HT1080 (cell line): ENCODE results near the gene ATP8B1. TPM values are rescaled to one million over a fixed set of nuclear protein-coding genes. Genes with fewer than 3 reads are reported as not detected.
"Not testable (repeated sequence)": the region's sequence is repeated elsewhere in the genome, so short reads cannot be mapped to it uniquely, and the experiment has no call there.

Experiments
- DNase-seq: peaks from one replicate; pipeline ENCODE4 v3.0.0-alpha.2; 2015; ENCODE audit warnings: low read depth
- total RNA-seq: library from RNA; depleted of rRNA; stranded (reverse); fragments of >200 nt; shearing (Covaris generic); gene quantifications from 2 replicates; pipeline ENCODE4 v1.2.3, GENCODE V29; 2014

Gene ATP8B1
- total RNA-seq, 1 experiment from 2014 or later = 16.6 TPM

DNA sequence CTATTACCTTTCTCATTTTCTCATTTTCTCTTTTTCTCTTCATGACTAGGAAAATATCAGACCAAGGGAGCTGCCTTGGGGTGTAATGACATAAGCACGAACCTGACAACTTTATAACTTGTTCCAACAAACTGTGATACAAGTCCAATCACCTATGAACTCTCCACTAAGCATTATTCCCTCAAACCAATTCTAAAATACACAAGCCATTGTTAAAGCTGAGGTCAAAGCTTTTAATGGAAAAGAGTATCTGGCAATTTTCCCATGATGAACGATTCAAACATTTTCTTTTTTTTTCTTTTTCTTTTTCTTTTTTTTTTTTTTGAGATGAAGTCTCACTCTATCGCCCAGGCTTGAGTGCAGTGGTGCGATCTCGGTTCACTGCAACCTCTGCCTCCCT is 133.1 kb downstream of the ATP8B1 start:
- DNase-seq = no peak

DNA sequence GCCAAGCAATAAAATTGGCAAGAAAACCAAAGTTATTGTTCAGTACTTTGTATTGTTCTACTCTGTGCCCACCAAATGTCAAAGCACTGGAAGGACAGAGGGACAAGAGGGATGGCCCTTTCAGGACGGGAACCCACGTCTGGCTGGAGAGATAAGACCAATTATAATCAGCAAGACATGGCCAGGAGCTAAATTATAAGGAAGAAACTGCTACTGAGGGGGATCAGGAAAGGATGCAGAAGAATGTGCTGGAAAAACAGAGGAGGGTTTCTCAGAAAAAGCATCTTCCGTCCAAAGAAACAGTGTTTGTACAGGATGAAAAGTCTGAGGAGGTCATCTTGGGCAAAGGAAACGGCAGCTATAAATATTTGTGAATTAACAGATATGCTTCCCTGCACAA is 135.1 kb downstream of the ATP8B1 start:
- DNase-seq = no peak

DNA sequence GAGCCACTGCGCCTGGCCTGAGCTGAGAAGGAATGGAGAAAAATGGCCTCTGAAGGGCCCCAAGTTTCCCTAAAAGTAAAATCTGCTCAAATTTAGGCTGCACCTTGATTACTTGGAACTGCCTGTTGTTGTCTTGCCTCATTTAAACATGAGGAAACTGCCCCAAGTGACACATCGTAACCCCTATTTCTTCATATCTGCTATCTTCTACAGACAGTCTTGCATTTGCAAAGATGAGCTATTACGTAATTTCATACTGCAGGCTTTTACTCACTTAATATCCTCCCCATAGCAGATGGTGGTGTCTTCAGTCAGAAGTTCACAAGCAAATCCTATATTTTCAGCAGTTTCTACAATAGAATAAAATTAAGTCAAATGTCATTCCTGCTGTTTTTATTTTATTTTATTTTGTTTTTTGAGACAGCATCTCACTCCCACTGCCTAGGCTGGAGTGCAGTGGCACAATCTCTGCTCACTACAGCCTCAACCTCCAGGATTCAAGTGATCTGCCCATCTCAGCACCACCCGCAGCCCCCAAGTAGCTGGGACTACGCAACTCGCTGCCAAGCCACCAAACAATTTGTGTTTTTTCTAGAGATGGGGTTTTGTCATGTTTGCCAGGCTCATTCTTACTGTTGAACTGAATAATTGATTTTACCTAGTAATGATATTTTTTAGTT is 136.2 kb downstream of the ATP8B1 start:
- DNase-seq = no peak

DNA sequence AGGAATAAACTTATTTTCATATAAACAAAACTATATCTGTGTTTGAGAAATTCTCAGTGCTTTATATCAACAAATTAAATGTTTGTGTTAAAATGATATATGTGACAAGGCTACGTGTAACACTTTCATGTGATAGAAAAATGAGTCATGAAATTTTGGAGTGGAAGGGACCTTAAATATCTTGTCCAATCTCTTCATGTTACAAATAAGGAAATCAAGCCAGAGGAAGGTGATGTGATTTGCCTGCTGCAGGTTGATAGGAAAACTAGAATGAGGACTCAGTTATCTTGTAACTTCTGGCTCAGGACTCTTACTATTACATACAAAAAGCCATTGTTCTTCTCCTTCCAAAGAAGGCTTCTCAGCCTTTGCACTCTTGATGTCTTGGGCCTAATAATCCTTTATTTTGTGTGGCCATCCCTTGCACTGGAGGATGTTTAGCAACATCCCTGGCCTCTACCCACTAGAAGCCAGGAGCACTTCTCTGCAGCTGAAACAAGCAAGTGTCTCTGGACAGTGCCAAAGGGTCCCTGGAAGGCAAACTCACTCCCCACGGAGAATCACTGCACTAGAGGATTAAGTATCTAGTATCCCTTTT is 138.4 kb downstream of the ATP8B1 start:
- DNase-seq = no peak

DNA sequence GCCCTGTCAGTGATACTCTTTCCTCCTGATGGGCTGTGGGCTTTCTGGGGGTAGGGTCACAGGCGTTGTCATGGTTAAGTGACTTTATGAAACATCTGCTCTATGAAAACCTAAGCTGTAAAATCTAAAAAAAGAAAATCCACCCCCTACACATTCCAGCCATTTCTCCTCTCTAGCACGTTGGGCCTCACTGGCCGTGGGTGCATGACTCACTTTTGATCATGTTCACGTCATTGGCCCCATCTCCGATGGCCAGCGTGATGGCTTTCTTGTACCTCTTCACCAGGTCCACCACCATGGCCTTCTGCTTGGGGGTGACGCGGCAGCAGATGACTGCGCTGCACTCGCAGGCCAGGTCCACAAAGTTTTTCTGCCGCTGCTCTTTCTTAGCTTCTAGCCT is 142.2 kb downstream of the ATP8B1 start:
- peak; percentile 26 for DNase-seq

DNA sequence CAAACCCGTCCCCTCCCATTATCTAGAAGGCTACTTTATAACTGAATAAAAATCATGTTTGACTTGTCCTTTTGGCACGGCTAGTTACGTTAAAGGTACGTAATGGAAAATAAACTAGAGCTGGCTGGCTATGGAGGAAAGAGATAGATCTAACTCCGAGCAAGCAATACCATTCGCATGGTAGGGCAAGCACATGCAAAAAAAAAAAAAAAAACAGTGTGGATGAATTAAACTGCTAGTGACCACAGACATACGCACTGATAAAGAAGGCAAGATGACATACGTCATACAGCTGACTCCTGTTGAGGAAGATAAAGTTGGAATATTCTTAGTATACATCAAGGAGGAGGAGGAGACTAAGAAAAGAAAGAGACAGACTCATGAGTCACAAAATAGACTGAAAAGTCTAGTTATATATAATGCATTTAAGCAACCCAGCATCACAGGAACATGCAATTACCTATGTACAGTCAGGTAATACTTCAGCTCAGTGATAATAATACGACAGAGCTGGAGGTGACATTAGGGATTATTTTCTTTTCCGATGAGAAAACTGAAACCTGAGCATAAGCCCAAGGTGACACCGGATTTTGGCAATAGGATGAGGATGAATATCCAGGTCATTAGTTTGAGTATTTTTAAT is 143.5 kb downstream of the ATP8B1 start:
- DNase-seq = no peak

DNA sequence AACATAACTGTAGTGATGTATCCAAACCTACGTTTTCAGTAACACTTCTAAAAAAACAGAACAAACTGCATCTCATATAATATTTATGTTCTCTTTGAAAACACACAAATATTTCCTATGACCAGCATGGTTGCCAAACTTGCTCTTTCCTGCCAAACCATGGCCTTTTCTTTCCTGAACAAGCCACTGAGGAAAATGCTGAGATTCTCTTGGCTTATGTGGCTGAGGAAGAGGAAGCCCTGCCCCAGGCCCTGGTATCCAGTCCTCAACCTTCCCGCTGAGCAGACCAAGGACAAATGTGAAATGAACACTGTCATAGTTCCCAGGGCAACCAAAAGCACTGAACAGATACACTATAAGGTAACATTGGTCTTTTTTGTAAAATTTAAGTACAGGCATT is 145.6 kb downstream of the ATP8B1 start:
- no peak for DNase-seq

DNA sequence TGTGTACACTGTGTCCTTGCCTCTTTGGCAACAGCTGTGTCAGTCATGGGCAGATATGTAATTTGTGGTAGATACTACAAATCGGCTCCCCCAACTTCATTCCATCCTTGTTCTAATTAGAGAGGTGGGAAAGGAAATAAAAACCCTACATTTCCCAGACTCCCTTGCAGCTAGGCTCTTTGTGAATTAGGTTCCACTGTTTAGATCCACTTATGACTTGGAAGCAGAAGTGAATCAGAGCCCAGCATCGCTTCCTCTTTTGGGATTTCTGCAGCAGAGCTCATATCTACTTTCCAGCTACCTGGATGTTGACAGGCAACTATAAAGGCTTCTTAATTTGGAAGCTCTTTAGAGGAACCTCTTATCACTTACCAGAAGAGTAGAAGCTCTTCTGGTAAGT is 147.4 kb downstream of the ATP8B1 start:
- DNase-seq = no peak

DNA sequence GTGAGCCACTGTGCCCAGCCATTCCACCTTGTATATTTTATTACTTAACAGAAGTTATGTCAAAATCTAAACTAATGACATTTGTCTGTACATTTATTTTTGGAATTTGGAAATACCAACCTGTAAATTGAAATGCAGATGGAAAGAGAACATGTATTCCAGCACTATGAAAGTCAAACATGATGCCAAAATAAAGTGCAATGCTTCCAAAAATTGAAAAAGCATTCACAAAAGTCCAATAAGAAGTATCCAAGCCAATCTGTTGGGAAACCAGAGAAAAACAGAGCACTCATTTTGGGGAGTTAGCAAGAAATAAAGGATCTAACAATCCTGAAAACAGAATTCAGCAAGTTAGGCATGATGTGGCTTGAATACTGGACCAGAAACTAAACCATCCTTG is 151.2 kb downstream of the ATP8B1 start:
- no peak for DNase-seq

DNA sequence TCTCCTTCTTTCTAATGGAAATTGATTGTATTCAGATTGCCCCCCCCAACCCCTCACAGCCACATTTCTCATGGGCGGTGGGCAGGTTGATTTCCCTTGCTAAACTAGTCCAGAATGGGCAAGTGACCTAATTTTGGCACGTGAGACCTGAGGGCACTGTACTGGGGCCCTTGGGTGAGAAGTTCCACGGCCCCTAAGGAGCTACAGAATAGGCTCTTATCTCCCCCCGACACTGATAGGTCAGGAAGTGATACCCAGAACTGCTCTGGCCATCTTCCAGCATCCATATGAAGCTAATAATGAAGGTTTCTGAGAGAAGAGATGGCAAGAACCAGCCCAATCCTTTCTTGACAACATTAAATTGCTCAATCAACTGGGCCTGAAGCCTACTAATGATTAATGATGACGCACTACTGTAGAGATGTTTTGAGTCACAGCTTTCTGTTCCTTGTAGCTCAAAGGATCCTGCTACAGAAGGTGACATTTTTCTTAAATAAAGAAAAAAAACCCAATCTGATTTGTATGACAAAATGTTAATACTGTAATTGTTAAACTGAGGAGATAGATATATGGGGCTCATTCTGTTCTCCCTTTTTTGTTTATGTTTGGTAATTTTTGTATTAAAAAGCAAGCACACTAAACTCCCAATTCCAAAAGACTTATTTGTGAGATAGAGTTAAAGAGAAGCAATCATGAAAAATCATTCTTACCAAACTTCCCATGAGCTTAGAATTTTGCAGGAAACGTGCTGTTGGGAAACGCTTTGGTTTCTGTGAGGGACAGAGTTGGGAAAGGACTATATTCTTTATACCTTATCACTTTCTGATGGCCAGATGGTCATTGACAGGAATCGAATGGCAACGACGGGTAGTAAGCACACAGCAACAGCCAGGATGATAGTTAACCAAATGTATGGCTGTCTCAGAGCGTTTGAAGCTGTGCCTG is 153.3 kb downstream of the ATP8B1 start:
- peak; percentile 76 for DNase-seq

DNA sequence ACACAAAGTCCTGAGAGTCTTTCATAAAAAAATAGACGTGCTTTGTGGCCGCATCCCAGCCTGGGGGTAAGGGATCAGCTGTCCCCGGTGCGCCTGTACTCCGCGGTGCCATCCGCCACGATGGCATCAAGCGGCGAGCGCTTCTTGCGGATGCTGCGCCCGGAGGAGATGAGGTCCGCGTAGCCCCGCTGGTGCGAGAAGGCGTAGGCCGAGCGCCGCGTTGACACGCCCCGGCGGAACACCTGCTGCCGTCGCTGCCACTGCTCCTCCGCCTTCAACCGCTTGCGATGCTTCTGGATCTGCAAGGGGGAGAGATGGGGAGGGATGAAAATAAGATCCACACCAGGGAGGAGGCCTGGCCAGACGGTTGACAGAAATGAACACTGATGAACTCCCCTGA is 154.7 kb downstream of the ATP8B1 start:
- no peak for DNase-seq

DNA sequence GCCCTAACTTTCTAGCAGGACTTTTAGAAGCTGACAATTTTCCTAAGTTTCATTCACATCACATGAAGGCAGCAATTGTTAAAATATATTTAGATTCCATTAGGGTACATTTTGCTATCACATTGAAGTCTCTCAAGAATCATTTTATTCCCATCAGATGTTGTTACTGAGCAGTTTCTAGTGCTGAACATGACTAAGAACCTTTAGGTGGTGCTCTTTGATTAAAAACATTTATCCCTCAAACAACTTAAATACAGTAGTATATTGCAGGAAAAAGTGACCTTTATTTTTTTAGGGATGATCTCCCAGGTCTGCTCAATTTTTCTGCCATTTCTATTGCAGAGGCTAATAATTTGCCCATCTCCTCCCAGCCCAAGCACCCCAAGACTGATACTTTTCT is 158.6 kb downstream of the ATP8B1 start:
- DNase-seq = peak; percentile 10

DNA sequence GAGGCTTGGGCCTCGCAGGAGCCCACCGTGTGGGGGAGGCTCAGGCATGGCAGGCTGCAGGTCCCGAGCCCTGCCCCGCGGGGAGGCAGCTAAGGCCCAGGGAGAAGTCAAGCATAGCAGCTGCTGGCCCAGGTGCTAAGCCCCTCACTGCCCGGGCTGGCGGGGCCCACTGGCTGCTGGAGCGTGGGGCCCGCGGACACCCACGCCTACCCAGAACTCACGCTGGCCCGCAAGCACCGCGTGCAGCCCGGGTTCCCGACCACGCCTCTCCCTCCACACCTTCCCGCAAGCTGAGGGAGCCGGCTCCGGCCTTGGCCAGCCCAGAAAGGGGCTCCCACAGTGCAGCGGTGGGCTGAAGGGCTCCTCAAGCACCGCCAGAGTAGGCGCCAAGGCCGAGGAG is 159.4 kb downstream of the ATP8B1 start:
- DNase-seq = not testable (repeated sequence)

DNA sequence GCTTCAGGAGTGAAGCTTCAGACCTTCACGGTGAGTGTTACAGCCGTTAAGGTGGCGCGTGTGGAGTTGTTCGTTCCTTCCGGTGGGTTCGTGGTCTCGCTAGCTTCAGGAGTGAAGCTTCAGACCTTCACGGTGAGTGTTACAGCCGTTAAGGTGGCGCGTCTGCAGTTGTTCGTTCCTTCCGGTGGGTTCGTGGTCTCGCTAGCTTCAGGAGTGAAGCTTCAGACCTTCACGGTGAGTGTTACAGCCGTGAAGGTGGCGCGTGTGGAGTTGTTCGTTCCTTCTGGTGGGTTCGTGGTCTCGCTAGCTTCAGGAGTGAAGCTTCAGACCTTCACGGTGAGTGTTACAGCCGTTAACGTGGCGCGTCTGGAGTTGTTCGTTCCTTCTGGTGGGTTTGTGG is 160.7 kb downstream of the ATP8B1 start:
- not testable (repeated sequence) for DNase-seq

DNA sequence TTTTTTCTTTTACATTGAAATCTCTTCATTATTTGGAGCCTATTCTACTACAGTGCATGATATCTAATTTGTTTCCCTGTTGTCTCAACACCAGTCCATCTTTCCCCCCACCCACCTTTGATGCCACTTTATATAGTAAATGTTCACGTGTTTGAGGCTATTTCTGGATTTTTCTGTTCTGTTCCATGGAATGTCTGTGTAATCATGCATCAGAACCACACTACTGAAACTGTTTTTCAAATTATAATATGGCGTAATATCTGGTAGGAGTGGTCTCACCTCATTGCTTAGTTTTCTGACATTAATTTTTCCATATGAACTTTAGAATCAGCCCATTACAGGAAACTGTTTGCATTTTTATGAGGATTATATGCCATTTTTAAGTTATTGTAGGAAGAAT is 162.4 kb downstream of the ATP8B1 start:
- no peak for DNase-seq

DNA sequence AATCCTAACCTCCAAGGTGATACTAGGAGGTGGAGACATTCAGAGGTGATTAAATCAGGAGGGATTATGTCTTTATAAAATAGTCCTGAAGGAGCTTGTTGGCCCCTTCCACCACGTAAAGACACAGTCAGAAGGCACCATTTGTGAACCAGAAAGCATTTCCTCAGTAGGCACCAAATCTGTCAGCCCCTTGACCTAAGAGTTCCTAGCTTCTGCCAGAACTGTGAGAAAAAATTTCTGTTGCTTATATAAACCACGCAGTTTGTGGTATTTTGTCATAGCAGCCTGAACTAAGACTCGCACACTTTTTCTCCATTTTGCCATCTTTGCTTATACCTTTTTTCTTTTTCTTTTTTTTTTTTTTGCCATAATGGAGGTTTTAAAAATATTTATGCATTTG is 162.9 kb downstream of the ATP8B1 start:
- no peak for DNase-seq

DNA sequence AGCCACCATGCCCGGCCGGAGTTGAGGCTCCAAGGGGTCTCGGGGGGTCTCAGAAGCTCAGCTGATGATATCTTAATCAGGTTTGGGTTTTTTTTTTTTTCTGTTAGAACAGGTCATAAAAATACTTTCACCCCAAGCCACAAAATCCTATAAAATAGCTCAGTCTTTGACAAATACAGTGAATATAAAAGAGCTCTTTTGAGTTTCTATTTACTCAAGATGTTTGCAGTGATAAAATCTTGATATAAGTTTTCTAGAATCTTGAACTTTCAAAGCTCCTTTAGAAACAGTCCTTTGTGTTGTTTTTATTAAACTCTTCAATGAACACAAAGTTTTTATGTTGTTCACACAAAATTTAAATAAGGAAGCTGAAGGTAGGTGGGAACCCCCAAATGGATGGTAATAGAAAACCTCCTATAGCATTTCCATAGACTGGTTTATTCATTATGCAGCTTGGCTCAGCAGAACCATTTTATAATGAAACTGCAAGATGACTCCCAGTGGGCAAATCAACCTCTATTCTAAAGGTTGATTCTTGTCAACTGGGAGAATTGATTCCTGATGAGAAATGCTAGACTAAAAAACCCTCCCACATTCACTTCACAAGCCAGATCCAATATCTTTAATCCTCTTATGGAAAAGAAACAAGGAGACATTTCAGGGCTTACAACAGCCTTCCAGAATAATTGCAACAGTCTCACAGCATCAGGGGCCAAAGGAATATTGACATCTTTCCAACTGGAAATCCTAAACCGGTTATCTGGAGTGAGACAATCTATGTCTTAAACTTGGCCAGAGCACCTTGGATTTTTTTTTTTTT is 167.9 kb downstream of the ATP8B1 start:
- no peak for DNase-seq

DNA sequence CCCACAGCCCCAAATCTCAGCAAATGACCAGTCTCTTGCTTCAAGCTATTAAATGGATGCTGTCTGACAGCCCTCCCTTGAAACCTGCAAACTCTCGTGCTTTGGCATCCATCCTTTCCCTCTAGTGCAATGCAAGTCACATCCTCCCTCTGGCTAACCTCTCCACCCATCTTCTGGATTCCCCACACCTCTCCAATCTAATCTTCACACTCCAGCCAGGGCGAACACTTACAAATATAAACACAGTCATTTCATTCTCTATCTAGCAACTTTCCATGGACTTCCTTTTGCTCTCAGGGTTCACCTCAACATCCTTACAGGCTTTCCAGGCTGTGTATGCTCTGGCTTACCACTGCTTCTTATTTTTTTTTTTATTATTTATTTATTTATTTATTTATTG is 171.4 kb downstream of the ATP8B1 start:
- DNase-seq = no peak

DNA sequence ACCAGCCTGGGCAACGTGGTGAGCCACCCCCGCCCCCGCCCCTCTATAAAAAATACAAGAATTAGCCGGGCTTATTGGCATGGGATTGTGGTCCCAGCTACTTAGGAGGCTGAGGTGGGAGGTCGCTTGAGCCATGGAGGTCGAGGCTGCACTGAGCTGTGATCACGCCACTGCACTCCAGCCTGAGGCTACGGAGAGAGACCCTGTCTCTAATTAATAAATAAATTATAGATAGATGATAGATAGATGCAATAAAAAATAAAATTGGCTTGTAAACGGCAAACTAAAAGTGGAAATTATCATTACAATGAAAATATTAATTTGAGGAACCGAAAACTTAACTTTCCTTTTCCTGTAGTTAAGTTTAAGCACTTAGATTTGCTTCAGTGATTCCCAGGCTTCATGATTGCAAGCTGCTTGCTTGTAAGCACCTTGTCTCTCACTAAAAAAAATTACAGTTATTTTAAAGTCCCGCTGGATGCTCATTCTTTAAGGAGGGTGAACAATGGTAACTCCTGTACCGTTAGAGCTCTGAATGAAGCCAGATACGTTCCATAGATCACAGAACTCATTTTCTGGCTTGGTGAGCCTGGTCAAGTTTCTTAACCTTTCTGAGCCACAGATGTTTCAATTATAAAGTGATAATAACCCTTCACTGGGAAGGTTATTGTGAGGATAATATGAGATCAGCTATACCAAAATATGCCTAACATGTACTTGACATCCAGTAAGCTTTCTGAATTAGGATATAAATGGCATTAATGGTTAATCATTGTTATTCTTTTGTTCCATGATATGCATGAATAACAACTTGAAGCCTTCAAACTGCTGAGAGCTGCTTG is 172.1 kb downstream of the ATP8B1 start:
- no peak for DNase-seq
